HepG2 (cell line): ENCODE data around the gene ZNF213. TPM values are rescaled to one million over a fixed set of nuclear protein-coding genes. Genes with fewer than 3 reads are reported as not detected.

ENCODE experiments used
- ARHGAP35 ChIP-seq: sonication (generic); formaldehyde crosslinking; IDR thresholded peaks from 2 replicates; pipeline ENCODE4 v1.9.0; 2022; ENCODE audit warnings: mild to moderate bottlenecking, inconsistent platforms, moderate library complexity, missing genetic modification reagents, borderline replicate concordance
- CHCHD3 ChIP-seq: sonication (generic); formaldehyde crosslinking; IDR thresholded peaks from 2 replicates; pipeline ENCODE4 v1.8.0; 2022; ENCODE audit warnings: mild to moderate bottlenecking, missing genetic modification reagents, moderate library complexity
- FOXK2 ChIP-seq: fragments of 450-650 bp; IDR thresholded peaks from 2 replicates; pipeline ENCODE4 v1.6.1; 2016
- MYC ChIP-seq: sonication (generic); formaldehyde crosslinking; IDR thresholded peaks from 2 replicates; pipeline ENCODE4 v1.9.0; 2021; ENCODE audit warnings: missing genetic modification reagents, borderline replicate concordance
- NFE2 ChIP-seq: sonication (generic); formaldehyde crosslinking; IDR thresholded peaks from 2 replicates; pipeline ENCODE4 v1.4.0; 2020; ENCODE audit warnings: missing genetic modification reagents
- NFIB ChIP-seq: sonication (generic); formaldehyde crosslinking; IDR thresholded peaks from 2 replicates; pipeline ENCODE4 v1.9.0; 2021; ENCODE audit warnings: missing genetic modification reagents, mild to moderate bottlenecking, borderline replicate concordance
- NKX3-1 ChIP-seq: sonication (generic); formaldehyde crosslinking; IDR thresholded peaks from 2 replicates; pipeline ENCODE4 v1.5.0; 2020; ENCODE audit warnings: missing genetic modification reagents
- RFXANK ChIP-seq: IDR thresholded peaks from 2 replicates; pipeline ENCODE4 v1.6.1; 2016
- SAFB2 ChIP-seq: sonication (generic); formaldehyde crosslinking; IDR thresholded peaks from 2 replicates; pipeline ENCODE4 v1.5.1; 2020; ENCODE audit warnings: missing genetic modification reagents, low read depth, mild to moderate bottlenecking, borderline replicate concordance
- SP4 ChIP-seq: sonication (generic); formaldehyde crosslinking; IDR thresholded peaks from 2 replicates; pipeline ENCODE4 v1.8.1; 2023; ENCODE audit warnings: mild to moderate bottlenecking, missing genetic modification reagents
- STAT5B ChIP-seq: sonication (generic); formaldehyde crosslinking; IDR thresholded peaks from 2 replicates; pipeline ENCODE4 v1.4.0; 2020; ENCODE audit warnings: missing genetic modification reagents
- ZNF232 ChIP-seq: sonication (generic); formaldehyde crosslinking; IDR thresholded peaks from 2 replicates; pipeline ENCODE4 v1.4.0; 2020; ENCODE audit warnings: missing genetic modification reagents, borderline replicate concordance
- ZNF780A ChIP-seq: sonication (generic); formaldehyde crosslinking; IDR thresholded peaks from 2 replicates; pipeline ENCODE4 v1.8.0; 2022; ENCODE audit warnings: mild to moderate bottlenecking, missing genetic modification reagents, moderate library complexity
- polyA plus RNA-seq, 8 experiments: library from polyadenylated mRNA; depleted of rRNA in 3 of 8; stranded (reverse) in 7 of 8; unstranded in 1 of 8; fragments of >200 nt; fragmentation: Illumina TruSeq in 4 of 8; extraction: Trizol in 4 of 8; gene quantifications; 2 replicates each; pipeline versions ENCODE4 v1.2.1 to v1.2.3, GENCODE V29; 2011 to 2016; ENCODE audit warnings: low read depth in 4 of 8, missing spikeins in 1 of 8, mixed read lengths in 1 of 8; ENCODE audit not compliant: insufficient read depth in 1 of 8
- total RNA-seq, 5 experiments: library from RNA; depleted of rRNA; stranded (reverse); fragments of >200 nt; fragmentation: Illumina TruSeq; extraction: Trizol; gene quantifications; 2 replicates each; pipeline ENCODE4 v1.2.3, GENCODE V29; 2016; ENCODE audit warnings: low read depth in 1 of 5
- TF ChIP-seq, protein P1 (sequence below): sonication (generic); formaldehyde crosslinking; conservative IDR thresholded peaks from 2 replicates; pipeline ENCODE4 v1.4.0; 2020; ENCODE audit warnings: missing genetic modification reagents
- TF ChIP-seq, protein P2 (sequence below): sonication (generic); formaldehyde crosslinking; IDR thresholded peaks from 2 replicates; pipeline ENCODE4 v1.8.1; 2022; ENCODE audit warnings: low read depth, mild to moderate bottlenecking, missing genetic modification reagents
- TF ChIP-seq, protein P3 (sequence below): sonication (generic); formaldehyde crosslinking; IDR thresholded peaks from 2 replicates; pipeline ENCODE4 v1.9.0; 2021; ENCODE audit warnings: missing genetic modification reagents, borderline replicate concordance
- TF ChIP-seq, protein P4 (sequence below): sonication (generic); formaldehyde crosslinking; IDR thresholded peaks from 2 replicates; pipeline ENCODE4 v1.4.0; 2020; ENCODE audit warnings: mild to moderate bottlenecking, missing genetic modification reagents
- TF ChIP-seq, protein P5 (sequence below): sonication (generic); formaldehyde crosslinking; IDR thresholded peaks from 2 replicates; pipeline ENCODE4 v1.5.0; 2020; ENCODE audit warnings: missing genetic modification reagents

ZNF213 gene
- total and polyA plus RNA-seq, 2 of the 13 experiments (the other 11 are each of a cell fraction or from before 2014, with no cell fraction given) = 0.59 to 0.97 TPM

DNA sequence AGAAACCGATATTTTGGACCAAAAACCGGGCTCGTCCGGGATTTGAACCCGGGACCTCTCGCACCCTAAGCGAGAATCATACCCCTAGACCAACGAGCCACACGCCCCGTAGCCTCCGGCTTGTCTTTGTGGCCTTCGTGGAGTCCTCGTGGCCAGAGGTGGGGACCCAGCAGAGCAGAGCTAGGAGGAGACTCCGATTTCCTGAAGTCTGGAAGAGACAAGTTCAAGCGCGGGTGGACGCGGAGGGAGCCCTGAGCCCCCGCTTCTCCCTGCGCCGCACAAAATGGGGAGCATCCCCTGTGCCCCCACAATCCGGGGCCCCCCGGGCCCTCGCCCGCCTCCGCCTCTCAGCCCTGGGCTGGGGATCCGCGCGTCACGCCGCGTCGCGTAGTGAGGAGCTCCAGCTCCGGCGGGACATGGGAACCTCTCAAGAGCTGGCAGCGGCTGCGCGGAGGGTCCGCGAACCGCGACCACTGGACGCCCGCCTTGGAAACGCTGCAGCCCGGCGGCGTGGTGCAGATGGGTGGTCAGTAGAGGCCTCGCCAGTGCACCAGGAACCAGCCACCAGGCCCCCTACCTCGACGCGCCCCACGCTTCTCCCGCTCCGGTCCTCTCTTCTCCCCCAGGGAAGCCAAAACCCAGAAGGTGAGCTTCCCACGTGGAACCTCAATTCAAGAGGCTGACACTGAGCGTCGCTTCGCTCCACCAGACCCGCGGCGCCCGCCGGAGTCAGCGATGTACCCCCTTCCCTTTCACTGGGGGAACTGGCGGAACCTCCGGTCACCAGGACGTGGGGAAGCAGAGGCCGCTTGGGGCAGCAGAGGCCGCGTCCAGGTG, 48.0 kb downstream of the ZNF213 start (continued):
- TF ChIP-seq, protein P1, sequence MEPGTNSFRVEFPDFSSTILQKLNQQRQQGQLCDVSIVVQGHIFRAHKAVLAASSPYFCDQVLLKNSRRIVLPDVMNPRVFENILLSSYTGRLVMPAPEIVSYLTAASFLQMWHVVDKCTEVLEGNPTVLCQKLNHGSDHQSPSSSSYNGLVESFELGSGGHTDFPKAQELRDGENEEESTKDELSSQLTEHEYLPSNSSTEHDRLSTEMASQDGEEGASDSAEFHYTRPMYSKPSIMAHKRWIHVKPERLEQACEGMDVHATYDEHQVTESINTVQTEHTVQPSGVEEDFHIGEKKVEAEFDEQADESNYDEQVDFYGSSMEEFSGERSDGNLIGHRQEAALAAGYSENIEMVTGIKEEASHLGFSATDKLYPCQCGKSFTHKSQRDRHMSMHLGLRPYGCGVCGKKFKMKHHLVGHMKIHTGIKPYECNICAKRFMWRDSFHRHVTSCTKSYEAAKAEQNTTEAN (CRISPR knock-in tag) = 0 out of 2 replicates have a peak, but pooled peaks have one; percentile 13
- TF ChIP-seq NFE2 (no peak), RFXANK (CRISPR knock-in tag) (peak; percentile 31; the same call in 1 of the 2 replicates), NFIB (no peak), ZNF780A (CRISPR knock-in tag) (no peak), NKX3-1 (CRISPR knock-in tag) (0 out of 2 replicates have a peak, but pooled peaks have one; percentile 28), STAT5B (CRISPR knock-in tag) (no peak), MYC (CRISPR knock-in tag) (peak; percentile 56; the same call in 1 of the 2 replicates), SAFB2 (CRISPR knock-in tag) (no peak), CHCHD3 (CRISPR knock-in tag) (0 out of 2 replicates have a peak, but pooled peaks have one; percentile 7), ARHGAP35 (no peak), FOXK2 (no peak), SP4 (CRISPR knock-in tag) (0 out of 2 replicates have a peak, but pooled peaks have one; percentile 17), ZNF232 (peak; percentile 55)
- TF ChIP-seq, protein P2, sequence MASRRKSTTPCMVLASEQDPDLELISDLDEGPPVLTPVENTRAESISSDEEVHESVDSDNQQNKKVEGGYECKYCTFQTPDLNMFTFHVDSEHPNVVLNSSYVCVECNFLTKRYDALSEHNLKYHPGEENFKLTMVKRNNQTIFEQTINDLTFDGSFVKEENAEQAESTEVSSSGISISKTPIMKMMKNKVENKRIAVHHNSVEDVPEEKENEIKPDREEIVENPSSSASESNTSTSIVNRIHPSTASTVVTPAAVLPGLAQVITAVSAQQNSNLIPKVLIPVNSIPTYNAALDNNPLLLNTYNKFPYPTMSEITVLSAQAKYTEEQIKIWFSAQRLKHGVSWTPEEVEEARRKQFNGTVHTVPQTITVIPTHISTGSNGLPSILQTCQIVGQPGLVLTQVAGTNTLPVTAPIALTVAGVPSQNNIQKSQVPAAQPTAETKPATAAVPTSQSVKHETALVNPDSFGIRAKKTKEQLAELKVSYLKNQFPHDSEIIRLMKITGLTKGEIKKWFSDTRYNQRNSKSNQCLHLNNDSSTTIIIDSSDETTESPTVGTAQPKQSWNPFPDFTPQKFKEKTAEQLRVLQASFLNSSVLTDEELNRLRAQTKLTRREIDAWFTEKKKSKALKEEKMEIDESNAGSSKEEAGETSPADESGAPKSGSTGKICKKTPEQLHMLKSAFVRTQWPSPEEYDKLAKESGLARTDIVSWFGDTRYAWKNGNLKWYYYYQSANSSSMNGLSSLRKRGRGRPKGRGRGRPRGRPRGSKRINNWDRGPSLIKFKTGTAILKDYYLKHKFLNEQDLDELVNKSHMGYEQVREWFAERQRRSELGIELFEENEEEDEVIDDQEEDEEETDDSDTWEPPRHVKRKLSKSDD (CRISPR knock-in tag) = 0 out of 2 replicates have a peak, but pooled peaks have one; percentile 32
- TF ChIP-seq, protein P3, sequence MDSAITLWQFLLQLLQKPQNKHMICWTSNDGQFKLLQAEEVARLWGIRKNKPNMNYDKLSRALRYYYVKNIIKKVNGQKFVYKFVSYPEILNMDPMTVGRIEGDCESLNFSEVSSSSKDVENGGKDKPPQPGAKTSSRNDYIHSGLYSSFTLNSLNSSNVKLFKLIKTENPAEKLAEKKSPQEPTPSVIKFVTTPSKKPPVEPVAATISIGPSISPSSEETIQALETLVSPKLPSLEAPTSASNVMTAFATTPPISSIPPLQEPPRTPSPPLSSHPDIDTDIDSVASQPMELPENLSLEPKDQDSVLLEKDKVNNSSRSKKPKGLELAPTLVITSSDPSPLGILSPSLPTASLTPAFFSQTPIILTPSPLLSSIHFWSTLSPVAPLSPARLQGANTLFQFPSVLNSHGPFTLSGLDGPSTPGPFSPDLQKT (CRISPR knock-in tag) = no peak
- TF ChIP-seq, protein P4, sequence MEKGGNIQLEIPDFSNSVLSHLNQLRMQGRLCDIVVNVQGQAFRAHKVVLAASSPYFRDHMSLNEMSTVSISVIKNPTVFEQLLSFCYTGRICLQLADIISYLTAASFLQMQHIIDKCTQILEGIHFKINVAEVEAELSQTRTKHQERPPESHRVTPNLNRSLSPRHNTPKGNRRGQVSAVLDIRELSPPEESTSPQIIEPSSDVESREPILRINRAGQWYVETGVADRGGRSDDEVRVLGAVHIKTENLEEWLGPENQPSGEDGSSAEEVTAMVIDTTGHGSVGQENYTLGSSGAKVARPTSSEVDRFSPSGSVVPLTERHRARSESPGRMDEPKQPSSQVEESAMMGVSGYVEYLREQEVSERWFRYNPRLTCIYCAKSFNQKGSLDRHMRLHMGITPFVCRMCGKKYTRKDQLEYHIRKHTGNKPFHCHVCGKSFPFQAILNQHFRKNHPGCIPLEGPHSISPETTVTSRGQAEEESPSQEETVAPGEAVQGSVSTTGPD (CRISPR knock-in tag) = no peak
- TF ChIP-seq, protein P5, sequence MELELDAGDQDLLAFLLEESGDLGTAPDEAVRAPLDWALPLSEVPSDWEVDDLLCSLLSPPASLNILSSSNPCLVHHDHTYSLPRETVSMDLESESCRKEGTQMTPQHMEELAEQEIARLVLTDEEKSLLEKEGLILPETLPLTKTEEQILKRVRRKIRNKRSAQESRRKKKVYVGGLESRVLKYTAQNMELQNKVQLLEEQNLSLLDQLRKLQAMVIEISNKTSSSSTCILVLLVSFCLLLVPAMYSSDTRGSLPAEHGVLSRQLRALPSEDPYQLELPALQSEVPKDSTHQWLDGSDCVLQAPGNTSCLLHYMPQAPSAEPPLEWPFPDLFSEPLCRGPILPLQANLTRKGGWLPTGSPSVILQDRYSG (CRISPR knock-in tag) = peak; percentile 42; the same call in 1 of the 2 replicates
